ENCODE data around the gene TSPAN4.

- TF ChIP-seq GABPA (IDR thresholded peaks at IDR 0.05; ENCODE audit: low read depth) (no peak), CTCF (IDR thresholded peaks at IDR 0.05; ENCODE audit: insufficient read depth, low read length) (peak; percentile 83), POLR2AphosphoS5 (IDR thresholded peaks at IDR 0.05; ENCODE audit: low read depth) (no peak), SPI1 (IDR thresholded peaks at IDR 0.05; ENCODE audit: borderline replicate concordance, low read depth) (0 out of 2 replicates have a peak, but pooled peaks have one; percentile 9)
- TF ChIP-seq, protein P1, sequence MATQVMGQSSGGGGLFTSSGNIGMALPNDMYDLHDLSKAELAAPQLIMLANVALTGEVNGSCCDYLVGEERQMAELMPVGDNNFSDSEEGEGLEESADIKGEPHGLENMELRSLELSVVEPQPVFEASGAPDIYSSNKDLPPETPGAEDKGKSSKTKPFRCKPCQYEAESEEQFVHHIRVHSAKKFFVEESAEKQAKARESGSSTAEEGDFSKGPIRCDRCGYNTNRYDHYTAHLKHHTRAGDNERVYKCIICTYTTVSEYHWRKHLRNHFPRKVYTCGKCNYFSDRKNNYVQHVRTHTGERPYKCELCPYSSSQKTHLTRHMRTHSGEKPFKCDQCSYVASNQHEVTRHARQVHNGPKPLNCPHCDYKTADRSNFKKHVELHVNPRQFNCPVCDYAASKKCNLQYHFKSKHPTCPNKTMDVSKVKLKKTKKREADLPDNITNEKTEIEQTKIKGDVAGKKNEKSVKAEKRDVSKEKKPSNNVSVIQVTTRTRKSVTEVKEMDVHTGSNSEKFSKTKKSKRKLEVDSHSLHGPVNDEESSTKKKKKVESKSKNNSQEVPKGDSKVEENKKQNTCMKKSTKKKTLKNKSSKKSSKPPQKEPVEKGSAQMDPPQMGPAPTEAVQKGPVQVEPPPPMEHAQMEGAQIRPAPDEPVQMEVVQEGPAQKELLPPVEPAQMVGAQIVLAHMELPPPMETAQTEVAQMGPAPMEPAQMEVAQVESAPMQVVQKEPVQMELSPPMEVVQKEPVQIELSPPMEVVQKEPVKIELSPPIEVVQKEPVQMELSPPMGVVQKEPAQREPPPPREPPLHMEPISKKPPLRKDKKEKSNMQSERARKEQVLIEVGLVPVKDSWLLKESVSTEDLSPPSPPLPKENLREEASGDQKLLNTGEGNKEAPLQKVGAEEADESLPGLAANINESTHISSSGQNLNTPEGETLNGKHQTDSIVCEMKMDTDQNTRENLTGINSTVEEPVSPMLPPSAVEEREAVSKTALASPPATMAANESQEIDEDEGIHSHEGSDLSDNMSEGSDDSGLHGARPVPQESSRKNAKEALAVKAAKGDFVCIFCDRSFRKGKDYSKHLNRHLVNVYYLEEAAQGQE (IDR thresholded peaks at IDR 0.05; ENCODE audit: insufficient replicate concordance, low read depth): no peak
Measured at GRCh38 chr11:848380-848931, 5.8 kb downstream of the TSPAN4 start.
